ENCODE measurements around the gene BRD7. TPM values are rescaled to one million over a fixed set of nuclear protein-coding genes. Genes with fewer than 3 reads are reported as not detected.

BRD7 gene
- total RNA-seq, 2 experiments from 2014 or later: 76.2 to 93.4 TPM

- ChIA-PET POLR2A (interaction anchor here (0.7 to 19.3 kb wide), 14 partner anchors 7 to 407 kb away, joined by 3 to 215 read pairs (median 4); partner anchors contain the start of genes ADCY7 and SNX20), CTCF (interaction anchor here (0.9 to 4.2 kb wide), 18 partner anchors 9 to 532 kb away, joined by 3 to 25 read pairs (median 4); partner anchors contain the start of genes ADCY7 and CNEP1R1)
- intact Hi-C loops (cut with micrococcal nuclease): loop anchor here (5.0 kb wide), 2 partner anchors 38 to 63 kb away; no protein-coding TSS in a partner anchor
- peaks cover 34% of the 10 kb centered on the region for H3K36me3 Mint-ChIP-seq (ENCODE audit: low read depth)
- ATAC-seq: peak; percentile 61
- H3K27me3 Mint-ChIP-seq: no peaks in the 10 kb centered on the region
- H3K4me3 Mint-ChIP-seq: peak overlapping the region; percentile 93
- DNase-seq: peak; percentile 73
- no peak for TF ChIP-seq CTCF (IDR thresholded peaks at IDR 0.05)
- peaks cover 94% of the 10 kb centered on the region for H3K4me1 Mint-ChIP-seq (ENCODE audit: low read depth)
- H3K9me3 Mint-ChIP-seq: peaks cover 10% of the 10 kb centered on the region
- peak overlapping the region; percentile 100 for H3K27ac Mint-ChIP-seq
These were observed 94.3 kb downstream of the BRD7 start for GRCh38 chr16:50274326-50275097.

DNA sequence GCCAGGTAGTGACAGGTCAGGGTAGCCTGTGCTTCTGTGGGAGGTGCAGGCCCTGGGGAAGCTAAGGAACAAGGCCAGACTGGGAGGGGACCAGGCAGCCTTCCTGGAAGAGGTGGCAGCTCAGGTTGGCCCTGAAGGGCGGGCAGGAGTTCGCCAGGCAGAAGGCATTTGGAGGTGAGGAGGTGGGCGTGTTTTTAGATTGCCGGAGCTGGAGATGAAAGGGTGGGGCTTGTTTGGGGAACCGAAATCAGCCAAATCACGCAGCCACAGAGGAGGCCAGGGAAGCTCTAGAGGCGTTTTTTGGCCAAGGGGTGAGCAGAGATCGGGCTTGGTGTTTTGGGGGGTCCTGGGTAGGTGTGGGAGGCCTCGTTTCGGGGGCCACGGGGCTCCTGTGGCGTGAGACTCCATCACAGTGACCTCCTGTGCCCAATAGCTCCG lies 94.9 kb downstream of the BRD7 start:
- Mint-ChIP-seq H3K27me3 (no peaks in the 10 kb centered on the region), H3K9me3 (peaks cover 10% of the 10 kb centered on the region), H3K27ac (peak overlapping the region; percentile 100), H3K4me3 (peak overlapping the region; percentile 93), H3K4me1 (ENCODE audit: low read depth) (peaks cover 94% of the 10 kb centered on the region), H3K36me3 (ENCODE audit: low read depth) (peaks cover 39% of the 10 kb centered on the region)
- DNase-seq (peak; percentile 68), ATAC-seq (peak; percentile 28)
- ChIA-PET CTCF (interaction anchor here (0.8 to 4.2 kb wide), 14 partner anchors 8 to 392 kb away, joined by 3 to 25 read pairs (median 4); partner anchors contain the start of genes ADCY7 and CNEP1R1), POLR2A (interaction anchor here (0.8 to 19.3 kb wide), 10 partner anchors 6 to 408 kb away, joined by 3 to 215 read pairs (median 5); partner anchors contain the start of genes ADCY7 and SNX20)
- no peak for TF ChIP-seq CTCF (IDR thresholded peaks at IDR 0.05)
- intact Hi-C loops (cut with micrococcal nuclease): no loop called here

- DNase-seq (no peak), ATAC-seq (no peak)
- peak overlapping the region; percentile 100 for H3K27ac Mint-ChIP-seq
- CTCF ChIA-PET: interaction anchor here (0.8 to 4.2 kb wide), 11 partner anchors 9 to 392 kb away, joined by 3 to 25 read pairs (median 4); partner anchors contain the start of gene CNEP1R1
- no peaks in the 10 kb centered on the region for H3K27me3 Mint-ChIP-seq
- intact Hi-C loops (cut with micrococcal nuclease): no loop called here
- peaks cover 37% of the 10 kb centered on the region for H3K36me3 Mint-ChIP-seq (ENCODE audit: low read depth)
- H3K4me3 Mint-ChIP-seq: peak overlapping the region; percentile 93
- no peak for TF ChIP-seq CTCF (IDR thresholded peaks at IDR 0.05)
- POLR2A ChIA-PET: interaction anchor here (0.8 to 19.3 kb wide), 8 partner anchors 5 to 408 kb away, joined by 3 to 215 read pairs (median 6); partner anchors contain the start of genes ADCY7 and SNX20
- H3K9me3 Mint-ChIP-seq: peaks cover 7% of the 10 kb centered on the region
- peaks cover 92% of the 10 kb centered on the region for H3K4me1 Mint-ChIP-seq (ENCODE audit: low read depth)
These were observed 95.5 kb downstream of the BRD7 start for GRCh38 chr16:50273382-50273690.

- no peaks in the 10 kb centered on the region for H3K27me3 Mint-ChIP-seq
- DNase-seq (no peak), ATAC-seq (no peak)
- TF ChIP-seq CTCF (IDR thresholded peaks at IDR 0.05): no peak
- peaks cover 89% of the 10 kb centered on the region for H3K4me1 Mint-ChIP-seq (ENCODE audit: low read depth)
- peak overlapping the region; percentile 93 for H3K4me3 Mint-ChIP-seq
- H3K9me3 Mint-ChIP-seq: peaks cover 3% of the 10 kb centered on the region
- H3K27ac Mint-ChIP-seq: peak overlapping the region; percentile 100
- H3K36me3 Mint-ChIP-seq (ENCODE audit: low read depth): peaks cover 33% of the 10 kb centered on the region
- intact Hi-C loops (cut with micrococcal nuclease): no loop called here
- POLR2A ChIA-PET: interaction anchor here (0.8 to 19.3 kb wide), 6 partner anchors 5 to 409 kb away, joined by 3 to 215 read pairs (median 7); partner anchors contain the start of genes ADCY7 and SNX20
- CTCF ChIA-PET: interaction anchor here (0.8 to 4.2 kb wide), 9 partner anchors 9 to 248 kb away, joined by 3 to 25 read pairs (median 4); partner anchors contain the start of gene CNEP1R1
These were observed 96.0 kb downstream of the BRD7 start for GRCh38 chr16:50272687-50273381.
